Epithelial cell of esophagus (primary cell): Measurements from ENCODE around the gene ITGBL1.

Source experiments
- DNase-seq: peaks from one replicate; pipeline ENCODE4 v3.0.0; 2010; ENCODE audit warnings: low read depth
- H3K4me3 ChIP-seq: 2 replicates; pipeline ENCODE4 v1.5.1; 2011; ENCODE audit warnings: mild to moderate bottlenecking, low read length, control low read depth
- CTCF ChIP-seq: IDR thresholded peaks from 2 replicates; pipeline ENCODE4 v1.5.1; 2011; ENCODE audit warnings: low read depth, mild to moderate bottlenecking, low read length, control low read depth, inconsistent platforms; ENCODE audit not compliant: insufficient read depth; ENCODE audit errors: missing control alignments

Gene ITGBL1

DNA sequence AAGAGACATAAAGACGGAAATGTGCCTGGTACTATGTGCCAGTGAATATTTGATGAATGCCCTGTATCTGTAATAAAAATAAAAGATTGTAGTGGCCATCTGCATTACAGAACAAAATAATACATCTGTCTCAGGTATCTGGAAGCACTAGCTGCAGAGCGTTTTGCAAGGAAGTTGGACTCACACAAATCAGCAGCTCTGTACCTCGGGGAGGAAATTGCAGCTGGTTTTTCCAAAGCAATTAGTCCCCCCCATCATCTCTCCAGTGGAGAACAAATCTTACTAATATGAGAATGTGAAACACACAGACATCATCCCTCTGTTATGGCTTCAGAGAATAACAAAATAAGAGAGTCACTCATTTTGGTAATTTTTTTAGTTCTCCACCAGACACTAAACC lies 245.3 kb downstream of the ITGBL1 start:
- no peak for DNase-seq
- no peak for TF ChIP-seq CTCF
- H3K4me3 ChIP-seq: no peak overlapping the region

DNA sequence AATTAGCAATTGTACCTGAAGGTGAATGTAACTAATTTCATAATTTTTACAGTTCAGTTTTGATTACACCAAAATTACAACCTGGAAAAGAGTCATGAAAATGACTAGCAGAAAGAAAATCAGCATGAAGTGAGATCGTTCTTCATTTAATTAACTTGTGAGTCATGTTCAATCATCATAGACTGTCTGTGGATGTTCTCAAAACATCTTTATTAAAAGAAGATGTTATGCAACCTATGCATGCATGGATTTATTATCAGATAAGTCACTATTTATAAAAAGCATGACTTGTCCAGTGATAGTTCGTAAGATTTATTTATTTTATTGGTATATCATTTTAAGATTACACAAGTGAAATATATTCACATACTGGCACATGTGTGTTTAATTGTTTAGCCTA lies 245.9 kb downstream of the ITGBL1 start:
- peak; percentile 23 for DNase-seq
- no peak overlapping the region for H3K4me3 ChIP-seq
- TF ChIP-seq CTCF: no peak

GRCh38 chr13:101700598-101700997 lies 248.1 kb downstream of the ITGBL1 start:
- TF ChIP-seq CTCF: no peak
- no peak for DNase-seq
- no peak overlapping the region for H3K4me3 ChIP-seq

DNA sequence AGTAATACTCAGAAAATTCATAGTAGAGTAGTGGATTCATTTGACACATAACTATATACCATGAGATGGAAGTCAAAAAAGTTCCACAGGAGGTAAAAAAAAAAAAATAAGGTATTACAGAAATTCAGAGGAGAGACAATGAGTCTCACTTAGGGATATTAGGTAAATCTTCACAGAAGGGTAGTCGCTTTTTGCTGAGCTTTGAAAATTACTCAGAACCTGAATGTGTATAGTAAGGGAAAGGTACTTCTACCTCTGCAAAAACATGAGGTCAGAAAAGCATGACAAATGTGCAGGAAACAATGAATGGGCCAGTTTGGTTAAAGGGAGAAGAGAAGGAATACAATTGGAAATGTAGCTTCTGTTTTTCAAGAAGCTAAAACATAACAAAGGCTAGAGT lies 250.6 kb downstream of the ITGBL1 start:
- DNase-seq: no peak
- H3K4me3 ChIP-seq: no peak overlapping the region
- TF ChIP-seq CTCF: no peak

- no peak for DNase-seq
- no peak for TF ChIP-seq CTCF
- no peak overlapping the region for H3K4me3 ChIP-seq
Measured at GRCh38 chr13:101703838-101704237, 251.4 kb downstream of the ITGBL1 start.

- no peak overlapping the region for H3K4me3 ChIP-seq
- no peak for TF ChIP-seq CTCF
- peak; percentile 92 for DNase-seq
Measured at GRCh38 chr13:101706651-101707050, 254.2 kb downstream of the ITGBL1 start.

GRCh38 chr13:101707659-101708058 lies 255.2 kb downstream of the ITGBL1 start:
- no peak for DNase-seq
- H3K4me3 ChIP-seq: no peak overlapping the region
- no peak for TF ChIP-seq CTCF
